ENCODE data around the gene OLFML2A.

DNA sequence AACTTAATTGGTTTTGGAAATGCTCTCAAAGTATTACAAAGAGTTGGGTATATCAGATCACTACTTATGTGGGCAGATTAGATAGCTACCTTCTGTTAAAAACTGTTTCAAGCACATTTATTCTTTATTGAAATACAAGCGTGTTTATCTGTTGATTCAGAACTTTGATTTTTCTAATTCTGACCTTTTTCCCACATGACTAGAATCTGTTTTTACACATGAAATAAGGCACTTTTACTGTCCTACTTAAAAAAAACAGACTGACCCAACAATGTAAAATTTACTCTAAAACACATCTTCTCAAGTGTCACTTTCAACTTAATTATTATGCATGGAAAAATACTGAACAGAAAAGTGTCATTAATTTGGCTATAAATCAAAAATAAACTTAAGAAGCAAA is 10.6 kb upstream of the OLFML2A start:
- TF ChIP-seq EZH2phosphoT487 (IDR thresholded peaks at IDR 0.05; ENCODE audit: insufficient read depth, low read depth) = 0 out of 2 replicates have a peak, but pooled peaks have one; percentile 37
- no peak for TF ChIP-seq EZH2 (IDR thresholded peaks at IDR 0.05; ENCODE audit: insufficient read depth, poor library complexity, severe bottlenecking)
